Stimulated activated CD4-positive, alpha-beta T cell treated with anti-CD3 and anti-CD28 coated beads, TNF-alpha, amount 100 ng/mL, for 4 hours (primary cell): ENCODE measurements around the gene CELF4.

Experiments
- DNase-seq, 3 experiments: peaks; one replicate each; pipeline ENCODE4 v3.0.0-alpha.2; 2020; ENCODE audit warnings: low read depth in 3 of 3

The CELF4 gene

DNA sequence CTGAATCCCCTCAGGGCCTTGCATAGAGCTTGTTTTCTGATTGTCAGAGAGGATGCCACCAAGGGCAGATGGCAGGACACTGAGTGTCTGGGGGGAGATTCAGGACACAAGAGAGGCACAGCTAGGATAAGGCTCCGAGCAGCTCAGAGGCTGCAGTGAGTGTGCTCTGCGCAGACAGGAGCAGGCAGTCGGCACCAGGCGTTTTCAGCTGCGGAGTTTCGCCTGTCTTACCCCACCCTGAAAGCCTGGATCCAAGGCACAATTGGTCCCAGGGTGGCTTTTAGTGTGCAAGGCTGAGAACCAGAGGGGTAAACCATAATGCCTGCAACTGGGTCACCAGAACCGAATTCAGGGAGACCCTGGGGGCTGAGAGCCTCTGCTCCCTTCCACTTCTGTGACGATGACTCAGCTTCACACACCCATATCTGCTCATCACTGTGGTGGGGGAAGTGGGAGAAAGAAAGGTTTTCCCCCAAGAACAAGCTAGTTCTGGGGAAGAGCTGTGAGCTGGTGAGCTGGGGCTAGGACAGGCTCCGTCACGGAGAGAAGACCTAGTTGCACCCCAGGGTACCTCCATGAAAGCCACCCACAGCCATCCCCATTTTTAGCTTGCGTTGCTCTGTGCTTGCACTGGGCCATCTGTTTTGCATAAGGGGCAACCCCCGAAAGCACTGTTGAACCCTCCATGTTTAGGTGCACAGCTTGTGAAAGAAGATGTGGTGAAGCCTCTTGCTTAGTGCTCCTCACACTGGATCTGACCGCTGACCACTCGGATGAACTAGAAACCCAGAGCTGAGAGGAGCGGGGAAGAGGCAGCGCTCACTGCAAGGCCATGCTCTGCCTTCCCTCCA lies 173.7 kb downstream of the CELF4 start:
- no peak for DNase-seq

- no peak for DNase-seq
Observed at GRCh38 chr18:37391156-37391555, 174.4 kb downstream of the CELF4 start.

- DNase-seq = no peak
Observed at GRCh38 chr18:37390687-37391086, 174.9 kb downstream of the CELF4 start.

DNA sequence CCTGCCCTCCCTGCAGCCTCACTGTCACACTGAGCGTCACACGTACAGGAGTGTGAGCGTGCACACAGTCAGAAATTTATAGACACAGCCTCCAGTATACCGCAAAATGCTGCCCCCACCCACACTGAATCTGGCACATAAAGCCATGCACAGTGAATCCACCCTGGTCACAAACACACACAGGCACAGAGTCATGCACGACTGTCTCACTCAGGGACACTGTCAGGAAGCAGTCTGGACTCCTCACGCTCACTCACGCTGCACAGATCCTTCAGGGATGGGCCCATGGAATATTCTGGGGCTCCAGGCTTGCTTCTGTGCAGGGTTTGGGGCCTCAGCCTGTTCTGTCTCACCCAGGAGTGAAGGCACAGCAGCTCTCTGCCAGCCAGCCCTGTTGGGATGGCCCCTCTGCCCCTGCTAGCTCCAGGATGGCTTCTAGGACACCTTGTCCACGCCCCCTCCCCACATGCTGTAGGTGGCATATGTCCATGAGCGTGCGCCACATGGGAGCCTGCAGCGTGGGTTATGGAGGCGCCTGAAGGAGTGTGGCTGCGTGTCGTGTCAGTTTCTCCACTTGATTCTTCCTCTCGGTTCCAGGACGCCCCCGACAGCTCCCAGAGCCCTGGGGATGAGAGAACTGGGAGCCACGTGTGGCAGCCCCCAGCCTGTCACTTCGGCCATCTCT lies 175.8 kb downstream of the CELF4 start:
- no peak for DNase-seq

- no peak for DNase-seq
Observed at GRCh38 chr18:37389041-37389440, 176.6 kb downstream of the CELF4 start.

DNA sequence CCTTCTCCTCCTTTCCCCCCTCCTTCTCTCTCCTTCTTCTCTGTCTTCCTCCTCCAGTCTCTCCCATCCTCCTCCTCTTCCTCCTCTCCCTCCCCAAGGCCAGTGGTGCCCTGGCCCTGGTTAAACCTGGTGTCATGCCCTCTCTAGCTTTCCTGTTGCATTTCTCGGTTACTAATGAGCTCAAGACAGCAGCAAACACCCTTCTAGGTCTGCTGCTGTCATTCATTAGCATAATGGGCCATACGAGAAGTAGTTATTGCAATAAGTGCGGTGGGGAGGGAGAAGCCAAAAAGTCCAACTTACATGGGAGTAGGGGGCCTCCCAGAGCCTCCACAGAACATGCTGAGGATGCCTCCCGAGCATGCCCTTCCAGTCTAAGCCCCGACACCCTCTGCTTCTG lies 177.2 kb downstream of the CELF4 start:
- DNase-seq = no peak

- no peak for DNase-seq
Observed at GRCh38 chr18:37385846-37386778, 179.5 kb downstream of the CELF4 start.

DNA sequence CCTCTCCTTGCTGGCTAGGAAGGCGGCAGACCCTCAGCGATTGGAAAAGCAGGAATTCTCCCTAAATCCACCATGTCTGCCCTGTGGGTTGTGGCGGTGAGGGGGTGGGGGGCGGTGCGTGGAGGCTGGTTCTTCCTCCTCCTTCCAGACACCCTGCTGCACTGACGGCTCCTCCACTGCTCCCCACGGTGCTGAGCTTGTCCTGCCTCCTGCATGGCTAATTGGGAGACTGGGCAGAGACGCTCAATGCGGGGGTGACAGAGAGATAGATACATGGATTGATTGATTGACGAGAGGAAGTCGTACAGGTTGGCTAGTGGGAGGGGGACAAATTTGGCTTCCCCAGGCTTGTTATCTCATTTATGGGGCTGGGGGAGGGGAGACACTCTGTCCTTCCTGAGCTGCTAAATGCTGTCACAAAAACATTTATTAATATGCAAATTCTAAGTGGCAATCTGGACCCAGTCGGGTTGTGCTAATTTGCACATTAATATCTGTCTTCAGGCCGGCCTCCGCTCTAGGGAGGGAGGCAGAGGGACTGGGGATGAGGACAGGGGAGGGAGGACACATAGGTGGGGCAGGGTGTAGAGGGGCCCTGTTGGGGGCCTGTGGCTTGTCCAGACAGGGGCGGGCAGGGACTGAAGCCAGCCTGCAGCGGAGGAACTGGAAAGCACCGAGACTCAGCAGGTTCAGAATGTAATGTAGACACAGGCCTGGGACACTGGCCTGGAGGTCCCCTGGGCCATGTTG lies 181.6 kb downstream of the CELF4 start:
- no peak for DNase-seq

GRCh38 chr18:37383036-37383785 lies 182.4 kb downstream of the CELF4 start:
- DNase-seq = no peak

DNA sequence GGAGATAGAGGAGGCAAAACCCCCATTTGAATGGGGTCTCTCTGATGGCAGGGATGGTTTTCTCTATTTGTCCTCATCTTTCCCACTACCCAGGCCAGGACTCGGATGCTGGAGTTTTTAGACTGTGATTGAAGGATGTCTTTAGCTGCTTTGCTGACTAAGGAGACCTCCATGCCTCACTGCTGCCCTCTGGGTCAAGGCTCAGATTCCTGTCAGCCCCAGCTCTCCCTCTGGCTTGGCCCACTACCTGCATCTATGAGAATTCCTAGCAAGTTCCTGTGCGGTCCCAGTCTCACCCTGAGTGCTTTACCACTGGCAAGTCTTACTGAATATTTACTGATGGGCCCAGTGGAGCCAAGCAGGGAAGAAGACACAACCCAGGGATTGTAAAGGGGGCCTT lies 184.0 kb downstream of the CELF4 start:
- no peak for DNase-seq

GRCh38 chr18:37380546-37381110 lies 185.0 kb downstream of the CELF4 start:
- no peak for DNase-seq

DNA sequence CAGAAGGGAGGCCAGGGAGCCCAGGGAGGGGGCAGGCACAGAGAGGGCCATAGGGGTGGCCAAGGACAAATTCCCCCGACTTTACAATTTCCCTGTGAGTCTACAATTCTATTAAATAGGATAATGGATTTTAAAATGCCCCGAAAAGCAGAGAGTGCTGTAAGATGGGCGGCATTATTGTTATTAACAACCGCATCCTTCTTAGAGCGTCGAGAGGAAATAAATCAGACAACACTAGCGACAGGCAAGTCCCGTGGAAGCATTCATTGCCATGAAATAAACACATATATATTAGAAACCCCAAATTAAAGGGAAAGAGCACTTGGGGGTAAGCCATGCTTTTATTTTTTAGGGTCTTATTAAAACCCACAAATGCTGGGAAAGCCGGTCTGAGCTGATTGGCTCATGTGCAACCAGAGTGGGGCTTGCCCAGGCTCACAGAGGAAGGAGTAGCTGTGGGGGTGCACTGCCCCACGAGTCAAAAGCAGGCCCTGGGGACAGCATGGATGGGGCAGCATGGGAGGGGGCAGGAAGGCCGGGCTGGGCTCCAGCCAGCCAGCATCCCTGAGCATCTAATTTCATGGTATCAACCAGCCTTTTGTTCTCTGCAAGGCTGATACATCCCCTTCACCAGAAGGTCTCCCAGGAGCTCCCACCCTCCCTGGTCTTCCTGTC lies 187.1 kb downstream of the CELF4 start:
- no peak for DNase-seq

- DNase-seq = no peak
Observed at GRCh38 chr18:37375181-37375580, 190.4 kb downstream of the CELF4 start.

DNA sequence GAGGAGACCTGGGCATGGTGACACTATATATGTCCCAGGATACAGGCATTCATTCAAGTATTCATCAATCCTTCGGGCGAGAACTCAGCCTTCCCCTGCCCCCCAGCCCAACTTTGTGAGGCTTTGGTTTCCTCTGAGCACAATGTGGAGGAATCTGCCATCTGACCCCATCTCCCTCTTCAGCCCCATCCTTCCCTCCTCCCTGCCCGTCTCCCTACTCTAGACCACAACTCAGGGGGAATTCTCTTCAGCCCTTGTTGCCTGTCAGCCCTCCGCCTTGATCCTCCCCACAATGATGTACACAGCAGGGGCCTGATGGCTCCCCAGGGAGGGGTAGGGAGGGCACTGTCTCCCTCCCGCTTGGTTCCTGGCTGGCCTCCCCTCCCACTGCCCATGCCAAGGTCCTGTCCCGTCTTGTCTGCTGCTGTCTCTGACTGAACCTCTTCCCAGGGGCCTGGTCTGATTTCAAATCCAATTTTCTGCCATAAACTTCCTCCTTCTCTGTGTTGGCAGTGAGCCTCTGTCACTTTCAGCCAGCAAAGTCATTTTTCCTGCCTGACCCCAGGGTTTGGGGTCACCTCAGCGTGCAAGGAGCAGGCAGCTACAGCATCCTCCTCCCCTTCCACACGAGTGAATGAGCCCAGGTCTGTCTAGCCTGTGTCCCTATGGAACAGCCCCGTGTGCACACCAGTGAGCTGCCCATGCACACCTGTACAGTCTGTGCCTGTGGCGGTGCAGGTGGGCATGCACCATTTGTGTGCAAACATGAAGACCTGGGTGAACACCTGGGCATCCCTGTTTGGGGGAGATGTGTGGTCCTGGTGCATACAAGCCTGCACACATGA lies 197.3 kb downstream of the CELF4 start:
- no peak for DNase-seq

- DNase-seq = no peak
Observed at GRCh38 chr18:37364237-37364636, 201.4 kb downstream of the CELF4 start.

DNA sequence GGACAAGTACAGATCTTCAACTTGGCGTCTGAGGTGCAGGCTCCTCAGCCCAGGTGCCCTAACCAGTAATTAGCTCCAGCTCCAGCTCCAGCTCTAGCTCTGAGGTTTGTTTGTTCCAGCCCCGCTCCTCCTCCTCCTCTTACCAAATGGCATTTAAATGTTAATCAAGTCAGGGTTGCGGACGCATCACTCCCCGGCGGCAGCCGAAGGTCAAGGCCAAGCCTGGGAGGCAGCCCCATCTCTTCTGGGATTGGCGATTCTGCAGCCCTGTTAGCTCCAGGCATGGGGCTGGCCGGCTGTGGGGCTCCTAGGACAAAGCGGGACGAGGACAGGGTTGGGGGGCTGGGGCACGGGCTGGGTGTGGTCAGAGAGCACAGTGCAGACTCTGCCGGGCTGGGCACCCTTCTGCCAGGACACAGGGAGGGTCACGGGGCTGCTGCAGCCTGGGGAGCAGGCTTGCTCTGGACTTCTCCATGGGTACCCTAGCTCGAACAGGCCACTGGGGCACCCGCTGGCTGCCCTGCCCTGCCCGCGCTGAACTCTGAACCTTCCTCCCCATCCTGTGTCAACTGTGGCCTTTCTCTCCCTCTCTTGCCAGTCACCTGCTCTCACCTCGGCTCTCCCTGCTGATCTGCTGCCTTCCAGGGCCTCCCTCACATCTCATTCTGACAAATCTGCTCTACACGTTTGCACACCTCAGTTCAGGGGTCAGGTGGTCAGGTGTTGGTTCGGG lies 203.3 kb downstream of the CELF4 start:
- no peak for DNase-seq

GRCh38 chr18:37361335-37362157 lies 204.1 kb downstream of the CELF4 start:
- DNase-seq = no peak
